Ramos (cell line): Measurements from ENCODE around the gene GCKR.
"Not testable (repeated sequence)": the region's sequence is repeated elsewhere in the genome, so short reads cannot be mapped to it uniquely, and the experiment has no call there.

Experiments
- in situ Hi-C: fragments of 300-500 bp; cut with MboI; formaldehyde crosslinking; loops from one replicate; pipeline ENCODE4 v1.14.3; 2022; ENCODE audit warnings: low sequenced_read_pairs; ENCODE audit not compliant: unreplicated experiment

The GCKR gene

DNA sequence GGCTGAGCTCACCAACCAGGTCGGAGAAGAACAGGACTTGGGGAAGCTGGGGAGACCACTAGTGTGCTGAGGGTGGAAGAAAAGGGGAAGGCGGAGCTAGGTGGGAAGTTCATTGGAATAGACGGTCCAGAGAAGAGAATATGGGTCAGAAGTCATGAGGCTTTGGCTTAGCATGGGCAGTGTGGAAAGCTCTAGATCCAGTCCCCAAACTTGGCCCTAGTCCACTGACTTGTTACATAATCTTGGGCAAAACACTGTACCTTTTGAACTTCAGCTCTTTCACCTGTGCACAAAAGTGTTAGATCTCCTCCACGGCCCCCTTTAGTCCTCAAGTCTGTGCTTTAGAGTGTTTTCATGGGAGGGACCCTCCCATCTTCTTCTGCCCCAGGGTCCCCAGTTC is 10.7 kb downstream of the GCKR start:
- in situ Hi-C loops, result no loop called here

DNA sequence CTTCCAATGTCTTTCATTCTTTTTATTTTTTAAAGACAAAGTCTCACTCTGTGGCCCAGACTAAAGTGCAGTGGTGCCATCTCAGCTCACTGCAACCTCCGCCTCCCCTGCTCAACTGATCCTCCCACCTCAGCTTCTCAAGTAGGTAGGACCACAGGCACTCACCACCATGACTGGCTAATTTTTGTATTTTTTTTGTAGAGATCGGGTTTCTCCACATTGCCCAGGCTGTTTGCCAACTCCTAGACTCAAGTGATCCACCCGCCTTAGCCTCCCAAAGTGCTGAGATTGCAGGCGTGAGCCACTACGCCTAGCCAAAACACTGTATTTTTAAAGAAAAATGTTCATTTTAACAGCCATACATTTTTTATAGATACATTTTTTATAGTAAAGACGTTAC is 12.7 kb downstream of the GCKR start:
- in situ Hi-C loops, result no loop called here

DNA sequence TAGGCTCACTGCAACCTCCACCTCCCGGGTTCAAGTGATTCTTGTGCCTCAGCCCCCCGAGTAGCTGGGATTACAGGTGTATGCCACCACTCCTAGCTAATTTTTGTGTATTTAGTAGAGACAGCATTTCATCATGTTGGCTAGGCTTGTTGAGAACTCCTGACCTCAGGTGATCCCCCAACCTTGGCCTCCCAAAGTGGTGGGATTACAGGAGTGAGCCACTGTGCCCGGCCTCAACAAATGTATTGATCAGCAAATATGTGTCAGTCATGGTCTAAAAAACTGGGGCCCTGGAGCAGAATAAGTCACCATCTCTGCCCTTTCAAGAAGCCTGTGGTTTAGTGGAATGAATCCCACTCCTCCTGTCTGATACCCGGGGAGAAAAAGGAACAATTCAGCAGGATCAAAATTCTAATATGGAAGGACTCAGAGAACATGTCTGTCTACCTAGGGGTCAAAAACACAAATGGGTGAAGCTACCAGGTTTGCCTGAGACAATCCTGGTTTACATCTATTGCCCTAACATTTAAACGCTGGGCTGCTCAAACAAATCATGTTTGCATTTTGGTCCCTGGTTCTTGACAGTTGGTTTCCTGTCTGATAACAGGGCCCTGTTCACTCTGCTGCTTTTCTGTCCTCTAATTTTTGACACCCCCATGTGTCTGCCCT is 21.6 kb downstream of the GCKR start:
- in situ Hi-C loops, result no loop called here

DNA sequence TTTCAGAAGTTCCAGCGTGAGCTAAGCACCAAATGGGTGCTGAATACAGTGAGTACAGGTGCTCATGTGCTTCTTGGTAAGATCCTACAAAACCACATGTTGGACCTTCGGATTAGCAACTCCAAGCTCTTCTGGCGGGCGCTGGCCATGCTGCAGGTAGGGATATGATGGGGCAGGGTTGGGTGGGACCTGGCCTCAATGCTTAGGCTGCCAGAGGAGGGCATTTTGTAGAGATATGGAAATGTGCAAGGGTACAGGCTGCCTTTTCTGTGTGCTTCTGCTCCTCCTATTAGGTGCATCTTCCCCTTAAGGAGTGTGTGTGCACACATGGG is 22.1 kb downstream of the GCKR start:
- in situ Hi-C loops, result no loop called here

- in situ Hi-C loops, result no loop called here
Measured at GRCh38 chr2:27520316-27520715, 23.7 kb downstream of the GCKR start.

GRCh38 chr2:27522400-27522945 is 25.8 kb downstream of the GCKR start:
- in situ Hi-C loops, result no loop called here

- in situ Hi-C loops, result no loop called here
Measured at GRCh38 chr2:27527182-27527581, 30.5 kb downstream of the GCKR start.

GRCh38 chr2:27531983-27532382 is 35.3 kb downstream of the GCKR start:
- in situ Hi-C loops, result no loop called here

- in situ Hi-C loops, result no loop called here
Measured at GRCh38 chr2:27537287-27537686, 40.6 kb downstream of the GCKR start.

DNA sequence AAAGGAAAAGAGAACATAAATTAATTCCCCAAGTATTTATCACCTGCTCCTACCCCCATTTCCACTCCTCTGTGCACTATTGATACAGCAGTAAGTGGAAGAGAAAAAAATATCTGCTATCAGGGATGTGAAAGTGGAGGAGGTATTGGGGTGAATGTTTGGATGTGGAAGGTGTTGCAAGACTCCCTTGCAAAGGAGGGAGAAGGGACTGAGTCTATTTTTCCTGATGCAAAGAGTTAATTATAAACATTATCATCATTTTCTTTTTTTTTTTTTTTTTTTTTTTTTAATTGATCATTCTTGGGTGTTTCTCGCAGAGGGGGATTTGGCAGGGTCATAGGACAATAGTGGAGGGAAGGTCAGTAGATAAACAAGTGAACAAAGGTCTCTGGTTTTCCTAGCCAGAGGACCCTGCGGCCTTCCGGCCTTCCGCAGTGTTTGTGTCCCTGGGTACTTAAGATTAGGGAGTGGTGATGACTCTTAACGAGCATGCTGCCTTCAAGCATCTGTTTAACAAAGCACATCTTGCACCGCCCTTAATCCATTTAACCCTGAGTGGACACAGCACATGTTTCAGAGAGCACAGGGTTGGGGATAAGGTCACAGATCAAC is 42.3 kb downstream of the GCKR start:
- in situ Hi-C loops, result not testable (repeated sequence)

GRCh38 chr2:27539649-27540048 is 43.0 kb downstream of the GCKR start:
- in situ Hi-C loops, result not testable (repeated sequence)

DNA sequence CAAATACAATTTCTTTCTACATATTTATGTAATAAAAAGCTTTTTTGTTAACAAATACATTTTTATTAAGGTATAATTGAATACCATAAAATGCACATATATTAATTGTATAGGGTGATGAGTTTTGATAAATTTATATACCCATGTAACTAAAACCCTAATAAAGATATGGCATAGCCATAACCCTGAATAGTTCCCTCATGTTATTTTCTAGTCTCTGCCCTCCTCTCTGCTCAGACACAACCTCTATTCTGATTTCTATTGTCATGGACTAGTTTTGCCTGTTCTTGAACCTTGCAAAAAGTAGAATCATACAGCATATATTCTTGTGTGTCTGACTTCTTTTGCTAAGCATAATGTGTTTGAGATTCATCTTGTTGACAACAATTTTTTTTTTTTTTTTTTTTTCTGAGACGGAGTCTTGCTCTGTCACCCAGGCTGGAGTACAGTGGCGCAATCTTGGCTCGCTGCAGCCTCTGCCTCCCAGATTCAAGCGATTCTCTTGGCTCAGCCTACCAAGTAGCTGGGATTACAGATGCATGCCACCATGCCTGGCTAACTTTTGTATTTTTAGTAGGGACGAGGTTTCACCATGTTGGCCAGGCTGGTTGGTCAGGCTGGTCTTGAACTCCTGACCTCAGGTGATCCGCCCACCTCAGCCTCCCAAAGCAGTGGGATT is 47.6 kb downstream of the GCKR start:
- in situ Hi-C loops, result no loop called here

GRCh38 chr2:27545348-27546141 is 48.9 kb downstream of the GCKR start:
- in situ Hi-C loops, result no loop called here

- in situ Hi-C loops, result no loop called here
Measured at GRCh38 chr2:27549303-27549702, 52.7 kb downstream of the GCKR start.

GRCh38 chr2:27551514-27551913 is 54.9 kb downstream of the GCKR start:
- in situ Hi-C loops, result no loop called here

DNA sequence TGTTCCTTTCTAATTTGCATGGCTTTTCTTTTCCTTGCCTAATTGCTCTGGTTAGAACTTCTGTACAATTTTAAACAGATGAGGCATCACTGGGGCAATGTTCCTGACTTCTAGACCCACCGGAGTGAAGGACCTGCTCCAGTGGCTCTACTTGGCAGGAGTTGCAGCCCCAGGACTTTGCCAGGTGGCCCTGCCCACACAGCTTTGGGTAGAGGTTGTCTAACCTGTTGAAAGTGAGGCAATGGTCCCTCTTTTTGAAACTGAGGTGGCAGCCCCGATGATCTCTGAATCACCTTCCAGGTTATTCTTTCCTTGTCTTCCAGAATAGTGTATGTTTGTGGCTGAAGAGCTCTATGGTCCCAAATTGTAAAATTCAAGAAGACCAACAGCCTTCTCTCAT is 56.3 kb downstream of the GCKR start:
- in situ Hi-C loops, result no loop called here

DNA sequence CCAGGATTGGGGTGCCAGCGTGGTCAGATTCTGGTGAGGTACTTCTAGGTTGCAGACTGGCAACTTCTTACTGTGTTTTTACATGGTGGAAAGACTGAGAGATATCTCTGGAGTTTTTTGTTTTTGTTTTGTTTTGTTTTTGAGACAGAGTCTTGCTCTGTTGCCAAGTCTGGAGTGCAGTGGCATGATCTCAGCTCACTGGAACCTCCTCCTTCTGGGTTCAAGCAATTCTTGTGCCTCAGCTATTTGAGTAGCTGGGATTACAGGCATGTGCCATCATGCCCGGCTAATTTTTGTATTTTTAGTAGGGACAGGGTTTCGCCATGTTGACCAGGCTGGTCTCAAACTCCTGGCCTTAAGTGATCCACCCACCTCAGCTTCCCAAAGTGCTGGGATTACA is 57.8 kb downstream of the GCKR start:
- in situ Hi-C loops, result not testable (repeated sequence)

GRCh38 chr2:27559228-27559627 is 62.6 kb downstream of the GCKR start:
- in situ Hi-C loops, result no loop called here

GRCh38 chr2:27561060-27561459 is 64.4 kb downstream of the GCKR start:
- in situ Hi-C loops, result no loop called here

DNA sequence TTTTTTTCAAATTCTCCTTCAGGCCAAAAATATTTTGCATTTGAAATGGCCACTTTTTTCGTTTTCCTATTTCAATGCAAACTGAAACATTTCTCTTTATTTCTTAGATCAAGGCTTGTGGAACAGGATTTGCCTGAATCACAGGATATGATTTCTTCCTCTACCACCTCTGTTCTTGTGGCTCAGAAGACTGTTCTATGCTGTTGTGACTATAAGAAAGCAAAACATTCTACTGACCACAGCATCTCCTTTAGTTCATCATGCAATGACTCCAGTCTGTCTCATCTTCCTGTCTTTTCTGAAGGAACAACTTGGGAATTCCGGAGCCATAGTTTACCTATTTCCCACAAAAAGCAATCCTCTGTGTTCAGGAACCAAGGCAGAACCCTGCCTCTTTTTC is 70.0 kb downstream of the GCKR start:
- in situ Hi-C loops, result no loop called here

DNA sequence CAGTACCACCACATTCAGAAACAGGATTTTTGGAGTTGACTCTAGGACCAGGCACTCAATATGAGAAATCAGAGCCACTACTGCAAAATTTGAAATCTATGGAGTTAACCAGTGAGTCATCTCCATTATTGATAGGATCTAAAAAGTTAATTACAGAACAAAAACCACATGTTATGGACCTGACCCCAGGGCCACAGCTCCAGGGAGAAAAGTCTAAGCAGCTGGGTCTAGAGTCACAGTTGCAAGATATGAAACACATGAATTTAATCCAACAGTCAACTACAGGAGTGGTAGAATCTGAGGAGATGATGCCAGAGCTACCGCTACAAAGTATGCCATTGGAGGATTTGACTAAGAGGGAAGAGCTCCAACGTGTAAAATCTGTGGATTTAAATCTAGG is 72.8 kb downstream of the GCKR start:
- in situ Hi-C loops, result no loop called here
